Endodermal cell (in vitro differentiated cells): Measurements from ENCODE around the gene ERFL. TPM values are rescaled to one million over a fixed set of nuclear protein-coding genes. Genes with fewer than 3 reads are reported as not detected.
"Not testable (repeated sequence)": the region's sequence is repeated elsewhere in the genome, so short reads cannot be mapped to it uniquely, and the experiment has no call there.

ENCODE experiments used
- DNase-seq: peaks from one replicate; pipeline ENCODE4 v3.0.0-alpha.2; 2017
- H3K27ac ChIP-seq: 2 replicates; pipeline ENCODE4 v1.5.1; 2013; ENCODE audit warnings: mild to moderate bottlenecking, low read depth, low read length, moderate library complexity
- H3K27me3 ChIP-seq: 2 replicates; pipeline ENCODE4 v1.6.1; 2013; ENCODE audit warnings: mild to moderate bottlenecking, low read length, moderate library complexity; ENCODE audit not compliant: insufficient read depth, control insufficient read depth, poor library complexity, severe bottlenecking
- H3K36me3 ChIP-seq: 2 replicates; pipeline ENCODE4 v1.7.0; 2013; ENCODE audit warnings: mild to moderate bottlenecking, low read length, moderate library complexity; ENCODE audit not compliant: control insufficient read depth, insufficient read depth
- H3K4me1 ChIP-seq: one replicate; pipeline ENCODE4 v1.7.0; 2013; ENCODE audit warnings: low read length; ENCODE audit not compliant: control insufficient read depth, insufficient read depth
- H3K4me3 ChIP-seq: 2 replicates; pipeline ENCODE4 v1.5.1; 2013; ENCODE audit warnings: mild to moderate bottlenecking, low read length, moderate library complexity
- H3K9ac ChIP-seq: 2 replicates; pipeline ENCODE4 v1.6.1; 2013; ENCODE audit warnings: mild to moderate bottlenecking, low read length, moderate library complexity; ENCODE audit not compliant: poor library complexity, severe bottlenecking; ENCODE audit errors: extremely low read depth
- H3K9me3 ChIP-seq: 2 replicates; pipeline ENCODE4 v1.6.1; 2013; ENCODE audit warnings: mild to moderate bottlenecking, low read length, moderate library complexity; ENCODE audit not compliant: control insufficient read depth
- H3K27ac Mint-ChIP-seq: 2 replicates; pipeline ENCODE4 v1.8.0; 2020; ENCODE audit warnings: mixed read lengths
- H3K27me3 Mint-ChIP-seq: 2 replicates; pipeline ENCODE4 v1.8.0; 2021; ENCODE audit warnings: mild to moderate bottlenecking, mixed read lengths; ENCODE audit not compliant: insufficient read depth
- H3K36me3 Mint-ChIP-seq: 2 replicates; pipeline ENCODE4 v1.8.0; 2020; ENCODE audit warnings: low read depth, mixed read lengths
- H3K4me1 Mint-ChIP-seq: 2 replicates; pipeline ENCODE4 v1.8.0; 2020; ENCODE audit warnings: mixed read lengths
- H3K4me3 Mint-ChIP-seq: 2 replicates; pipeline ENCODE4 v1.8.0; 2020; ENCODE audit warnings: mild to moderate bottlenecking, moderate library complexity, mixed read lengths
- H3K9me3 Mint-ChIP-seq: 2 replicates; pipeline ENCODE4 v1.8.0; 2020; ENCODE audit warnings: mild to moderate bottlenecking, mixed read lengths
- CTCF ChIP-seq: fragments of 200-600 bp; sonication (generic); conservative IDR thresholded peaks from 2 replicates; pipeline ENCODE4 v1.5.0; 2021; ENCODE audit warnings: antibody characterized with exemption, mild to moderate bottlenecking
- WGBS, 2 experiments: methylation state at CpG; one replicate each; pipeline versions ENCODE4 v1.1.5 to v1.1.7; 2013; ENCODE audit warnings: missing lambda C conversion rate in 2 of 2, mixed read lengths in 1 of 2; ENCODE audit not compliant: insufficient coverage in 1 of 2, insufficient read length in 1 of 2; 5-methylcytosine and 5-hydroxymethylcytosine counted together
- total RNA-seq, 2 donors: library from RNA; stranded (reverse); fragmentation: NEBNext Ultra II Directional in 1 of 2; extraction: Animal tissue kit (Norgen Biotek cat#: 25700) in 1 of 2; gene quantifications; 2 replicates in 1 of 2; 3 replicates in 1 of 2; pipeline ENCODE4 v1.2.1, GENCODE V29; 2021

Gene ERFL
- total RNA-seq, 2 donors from 2014 or later = 0.13 to 0.53 TPM

- Histone ChIP-seq H3K27ac (no peak overlapping the region), H3K9ac (no peak overlapping the region), H3K4me3 (peak overlapping the region; percentile 65), H3K27me3 (peaks cover 59% of the 10 kb centered on the region), H3K9me3 (no peaks in the 10 kb centered on the region), H3K4me1 (no peaks in the 10 kb centered on the region), H3K36me3 (no peaks in the 10 kb centered on the region)
- peak; percentile 81 for DNase-seq
- 0 to 6% methylated on average over 5 to 83 of the region's 83 CpGs for WGBS, 2 experiments
- Mint-ChIP-seq H3K27ac (no peak overlapping the region), H3K27me3 (peaks cover 72% of the 10 kb centered on the region), H3K36me3 (no peaks in the 10 kb centered on the region), H3K9me3 (peaks cover 4% of the 10 kb centered on the region), H3K4me3 (peak overlapping the region; percentile 64), H3K4me1 (no peaks in the 10 kb centered on the region)
- no peak for TF ChIP-seq CTCF
Measured at GRCh38 chr19:41939861-41940730, 11.8 kb upstream of the ERFL start.

- not testable (repeated sequence) for H3K9me3 ChIP-seq, H3K9ac ChIP-seq, H3K36me3 ChIP-seq, H3K27ac ChIP-seq, H3K4me3 Mint-ChIP-seq, H3K36me3 Mint-ChIP-seq, H3K9me3 Mint-ChIP-seq, H3K27ac Mint-ChIP-seq, H3K4me1 Mint-ChIP-seq, H3K4me1 ChIP-seq, H3K4me3 ChIP-seq, DNase-seq
- H3K27me3 Mint-ChIP-seq = peaks cover 75% of the 10 kb centered on the region
- peaks cover 67% of the 10 kb centered on the region for H3K27me3 ChIP-seq
Measured at GRCh38 chr19:41939209-41939608, 11.0 kb upstream of the ERFL start.

GRCh38 chr19:41937525-41938468, 9.5 kb upstream of the ERFL start:
- no peak overlapping the region for H3K4me3 Mint-ChIP-seq
- Histone ChIP-seq H3K36me3 (no peaks in the 10 kb centered on the region), H3K9me3 (no peaks in the 10 kb centered on the region), H3K4me1 (no peaks in the 10 kb centered on the region), H3K4me3 (no peak overlapping the region), H3K27ac (no peak overlapping the region), H3K27me3 (peaks cover 79% of the 10 kb centered on the region), H3K9ac (no peak overlapping the region)
- peak; percentile 59 for DNase-seq
- peak; percentile 54 for TF ChIP-seq CTCF
- peaks cover 78% of the 10 kb centered on the region for H3K27me3 Mint-ChIP-seq
- H3K27ac Mint-ChIP-seq = no peak overlapping the region
- no peaks in the 10 kb centered on the region for H3K4me1 Mint-ChIP-seq
- 42 to 69% methylated on average over 7 to 22 of the region's 22 CpGs for WGBS, 2 experiments
- no peaks in the 10 kb centered on the region for H3K36me3 Mint-ChIP-seq
- peaks cover 2% of the 10 kb centered on the region for H3K9me3 Mint-ChIP-seq
